ENCODE data around the gene ABHD3.
A peak's percentile ranks its signal among the peaks of the same experiment; 100 is the strongest.
"Not testable (repeated sequence)": the region's sequence is repeated elsewhere in the genome, so short reads cannot be mapped to it uniquely, and the experiment has no call there.

ABHD3 gene

DNA sequence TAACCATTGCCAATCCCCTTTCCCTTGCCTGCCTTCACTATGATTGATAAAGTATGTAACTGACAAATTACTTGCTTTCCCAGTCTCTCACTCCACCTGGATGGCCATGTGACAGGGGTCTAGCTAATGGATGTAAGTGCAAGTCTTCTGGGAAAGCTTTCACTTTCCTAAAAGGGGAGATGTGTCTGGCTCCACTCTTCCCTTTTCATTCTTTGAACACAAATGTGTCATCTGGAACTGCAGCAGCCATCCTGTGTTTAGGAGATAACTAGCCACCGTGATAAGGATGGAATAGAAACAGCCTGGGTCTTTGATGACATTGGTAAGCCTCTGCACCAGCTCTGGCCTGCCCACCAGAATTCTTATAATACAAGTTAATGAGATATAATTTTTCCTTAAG lies 54.3 kb downstream of the ABHD3 start:
- no peak for DNase-seq (ENCODE audit: low spot score)

DNA sequence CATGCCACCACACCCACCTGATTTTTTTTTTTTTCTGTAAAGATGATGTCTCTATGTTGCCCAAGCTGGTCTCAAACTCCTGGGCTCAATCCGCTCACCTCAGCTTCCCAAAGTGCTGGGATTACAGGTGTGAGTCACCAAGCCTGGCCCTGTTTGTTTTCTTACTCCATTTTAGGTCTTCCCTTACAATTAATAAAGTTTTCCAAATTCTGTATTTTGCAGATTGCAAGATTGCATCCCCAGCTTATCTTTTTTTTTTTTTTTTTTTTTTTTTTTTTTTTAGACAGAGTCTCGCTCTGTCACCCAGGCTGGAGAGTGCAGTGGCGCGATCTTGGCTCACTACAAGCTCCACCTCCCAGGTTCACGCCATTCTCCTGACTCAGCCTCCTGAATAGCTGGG lies 64.2 kb downstream of the ABHD3 start:
- not testable (repeated sequence) for DNase-seq (ENCODE audit: low spot score)

DNA sequence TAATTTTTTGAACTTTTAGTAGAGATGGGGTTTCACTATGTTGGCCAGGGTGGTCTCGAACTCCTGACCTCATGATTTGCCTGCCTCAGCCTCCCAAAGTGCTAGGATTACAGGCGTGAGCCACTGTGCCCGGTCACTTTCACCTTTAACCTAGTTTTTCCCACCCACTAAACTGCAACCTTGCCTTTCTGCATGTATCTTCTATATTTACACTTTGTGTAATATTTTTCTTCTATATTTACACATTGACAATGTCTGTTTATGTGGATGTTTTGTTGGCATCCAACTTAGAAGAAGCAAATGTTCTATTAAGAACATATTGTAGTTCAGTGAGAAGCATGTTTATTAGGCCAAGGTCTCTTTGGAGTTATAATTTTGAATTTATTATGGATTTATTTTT lies 65.8 kb downstream of the ABHD3 start:
- DNase-seq (ENCODE audit: low spot score): no peak

DNA sequence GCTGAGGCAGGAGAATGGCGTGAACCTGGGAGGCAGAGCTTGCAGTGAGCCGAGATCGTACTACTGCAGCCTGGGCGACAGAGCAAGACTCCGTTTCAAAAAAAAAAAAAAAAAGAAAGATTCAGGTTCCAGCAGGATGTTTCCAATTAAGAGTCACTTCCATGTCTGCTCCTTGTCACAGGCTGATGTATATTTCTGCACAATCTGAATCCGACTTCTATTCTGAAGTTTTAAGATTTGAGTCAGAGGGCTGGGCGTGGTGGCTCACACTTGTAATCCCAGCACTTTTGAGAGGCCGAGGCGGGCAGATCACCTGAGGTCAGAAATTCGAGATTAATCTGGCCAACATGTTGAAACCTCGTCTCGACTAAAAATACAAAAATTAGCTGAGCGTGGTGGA lies 67.8 kb downstream of the ABHD3 start:
- no peak for DNase-seq (ENCODE audit: low spot score)

DNA sequence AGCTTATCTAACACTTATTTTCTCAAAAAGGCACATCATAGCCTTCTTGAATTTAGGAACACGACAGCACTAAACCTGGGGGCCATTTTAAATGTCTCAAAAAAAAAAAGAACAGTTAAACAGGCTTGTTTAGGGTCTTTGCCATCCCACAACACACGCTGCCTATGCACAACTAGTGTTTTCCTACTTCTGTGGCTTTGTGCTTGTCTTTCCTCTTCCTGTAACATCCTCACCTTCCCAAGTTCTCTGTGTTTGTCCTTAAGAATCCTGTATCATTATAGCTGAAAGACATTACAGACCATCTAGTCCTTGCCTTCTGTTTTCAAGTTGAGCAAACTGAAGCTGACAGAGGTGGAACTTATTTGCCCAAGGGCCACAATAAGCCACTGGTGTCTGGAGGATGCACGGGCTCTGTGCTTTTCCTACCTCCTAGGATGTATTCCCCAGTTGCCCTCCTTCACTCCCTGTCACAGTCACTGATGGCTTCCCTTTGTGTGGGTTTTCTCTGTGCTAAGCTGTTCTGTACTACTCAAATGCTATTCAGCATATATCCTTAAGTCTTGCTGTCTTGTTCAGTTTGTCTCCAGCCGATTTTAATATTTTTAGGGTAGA lies 69.9 kb downstream of the ABHD3 start:
- DNase-seq (ENCODE audit: low spot score): no peak

DNA sequence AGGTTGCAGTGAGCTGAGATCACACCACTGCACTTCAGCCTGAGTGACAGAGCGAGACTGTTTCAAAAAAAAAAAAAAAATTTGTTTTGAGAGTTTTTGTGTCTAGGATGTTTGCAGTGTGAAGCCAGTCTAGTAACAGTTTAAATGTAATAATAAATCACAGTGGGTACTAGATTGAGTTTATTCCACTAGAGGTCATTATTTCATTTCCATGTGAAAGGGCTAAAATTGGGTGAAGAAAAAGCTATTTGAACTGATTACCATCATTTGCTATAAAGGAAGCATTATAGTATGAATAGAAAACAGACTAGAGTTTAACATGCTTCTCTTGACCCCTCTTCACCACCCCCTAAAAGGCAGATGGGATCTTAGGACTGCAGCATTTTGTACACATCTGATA lies 72.2 kb downstream of the ABHD3 start:
- no peak for DNase-seq (ENCODE audit: low spot score)

DNA sequence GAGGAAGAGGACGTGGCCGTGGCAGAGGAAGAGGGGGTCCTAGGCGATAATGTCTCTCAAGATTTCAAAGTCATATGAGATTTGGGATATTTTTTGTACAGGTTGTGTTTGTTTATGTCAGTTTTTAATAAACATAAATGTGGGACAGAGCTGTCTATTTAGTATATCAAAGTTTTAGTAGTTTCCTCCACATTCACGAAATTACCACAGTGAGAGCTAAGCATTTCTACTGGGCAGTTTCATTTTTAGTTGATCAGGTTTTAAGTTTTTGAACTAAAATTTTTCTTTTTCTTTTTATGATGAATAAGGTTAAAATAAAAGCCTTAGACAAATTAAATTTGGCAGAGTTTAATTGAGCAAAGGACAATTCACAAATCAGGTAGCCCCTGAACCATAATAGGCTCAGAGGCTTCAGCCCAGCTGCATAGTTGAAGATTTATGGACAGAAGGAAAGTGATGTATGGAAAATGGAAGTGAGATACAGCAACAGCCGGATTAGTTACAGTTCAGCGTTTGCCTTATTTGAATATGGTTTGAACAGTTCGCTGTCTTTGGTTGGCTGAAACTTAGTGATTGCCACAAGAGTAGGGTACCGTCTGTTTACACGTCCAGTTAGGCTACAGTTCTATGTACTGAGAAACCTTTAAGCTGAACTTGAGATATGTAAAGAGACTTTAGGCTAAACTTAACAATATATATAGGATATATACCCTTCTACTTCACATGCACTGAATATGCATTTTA lies 75.3 kb downstream of the ABHD3 start:
- no peak for DNase-seq (ENCODE audit: low spot score)

DNA sequence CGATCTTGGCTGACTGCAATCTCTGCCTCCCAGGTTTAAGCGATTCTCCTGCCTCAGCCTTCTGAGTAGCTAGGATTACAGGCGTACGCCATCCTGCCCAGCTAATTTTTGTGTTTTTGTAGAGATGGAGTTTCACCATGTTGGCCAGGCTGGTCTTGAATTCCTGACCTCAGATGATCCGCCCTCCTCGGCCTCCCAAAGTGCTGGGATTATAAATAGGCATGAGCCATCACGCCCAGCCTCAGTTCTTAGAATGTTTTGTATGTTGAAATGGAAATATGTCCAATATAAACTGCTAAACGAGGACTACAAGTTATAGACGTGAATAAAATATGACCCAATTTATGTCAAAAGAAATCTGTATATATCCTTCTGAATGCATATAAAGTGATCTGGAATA lies 82.9 kb downstream of the ABHD3 start:
- DNase-seq (ENCODE audit: low spot score): not testable (repeated sequence)

DNA sequence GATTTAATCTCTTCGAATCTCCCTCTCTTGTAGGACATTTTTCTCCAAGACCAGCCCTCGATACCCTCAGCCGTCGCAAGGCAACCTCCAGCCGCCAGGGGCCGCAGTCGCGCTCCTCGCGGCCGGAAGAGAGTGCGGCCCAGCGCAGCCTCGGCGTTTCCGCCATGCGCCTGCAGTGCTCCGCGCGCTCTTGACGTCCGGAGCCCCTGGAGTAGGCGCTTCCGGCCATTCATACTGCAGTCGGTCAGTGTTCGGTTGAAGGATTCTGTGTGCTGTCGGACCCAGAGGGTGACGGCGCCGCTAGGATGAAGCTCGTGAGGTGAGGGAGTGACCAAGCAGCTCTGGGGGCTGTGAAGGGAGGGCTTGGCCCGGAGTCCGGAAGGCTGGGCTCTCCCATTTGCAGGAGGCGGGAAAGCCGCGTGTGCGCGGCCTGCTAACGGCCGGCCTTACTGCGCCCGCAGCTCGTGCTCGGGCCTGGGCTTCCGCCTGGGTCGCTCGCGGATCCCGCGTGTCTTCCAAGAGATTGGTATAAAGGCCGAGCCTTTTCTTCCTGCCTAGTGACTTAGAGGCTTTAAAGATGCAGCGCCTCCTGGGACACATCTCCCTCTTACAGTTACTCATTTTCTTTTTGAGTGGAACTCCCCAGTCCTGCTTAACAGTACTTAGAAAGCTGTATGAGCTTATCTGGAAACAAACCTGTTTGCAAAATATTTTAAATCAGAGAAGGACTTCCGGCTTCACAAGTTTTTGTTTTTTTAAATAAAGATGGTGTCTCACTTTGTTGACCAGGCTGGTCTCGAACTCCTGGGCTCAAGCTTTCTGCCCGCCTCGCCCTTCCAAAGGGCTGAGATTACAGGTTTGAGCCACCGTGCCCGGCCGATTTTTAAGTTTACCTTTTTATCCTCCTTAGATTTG lies 92.2 kb downstream of the ABHD3 start, which contains the start of gene SNRPD1:
Gene SNRPD1, plus strand, starts transcription at position 190 of the 915 bp plus-strand sequence. Its CDS starts 116 bp downstream, at position 306.
- DNase-seq (ENCODE audit: low spot score): peak; percentile 96

DNA sequence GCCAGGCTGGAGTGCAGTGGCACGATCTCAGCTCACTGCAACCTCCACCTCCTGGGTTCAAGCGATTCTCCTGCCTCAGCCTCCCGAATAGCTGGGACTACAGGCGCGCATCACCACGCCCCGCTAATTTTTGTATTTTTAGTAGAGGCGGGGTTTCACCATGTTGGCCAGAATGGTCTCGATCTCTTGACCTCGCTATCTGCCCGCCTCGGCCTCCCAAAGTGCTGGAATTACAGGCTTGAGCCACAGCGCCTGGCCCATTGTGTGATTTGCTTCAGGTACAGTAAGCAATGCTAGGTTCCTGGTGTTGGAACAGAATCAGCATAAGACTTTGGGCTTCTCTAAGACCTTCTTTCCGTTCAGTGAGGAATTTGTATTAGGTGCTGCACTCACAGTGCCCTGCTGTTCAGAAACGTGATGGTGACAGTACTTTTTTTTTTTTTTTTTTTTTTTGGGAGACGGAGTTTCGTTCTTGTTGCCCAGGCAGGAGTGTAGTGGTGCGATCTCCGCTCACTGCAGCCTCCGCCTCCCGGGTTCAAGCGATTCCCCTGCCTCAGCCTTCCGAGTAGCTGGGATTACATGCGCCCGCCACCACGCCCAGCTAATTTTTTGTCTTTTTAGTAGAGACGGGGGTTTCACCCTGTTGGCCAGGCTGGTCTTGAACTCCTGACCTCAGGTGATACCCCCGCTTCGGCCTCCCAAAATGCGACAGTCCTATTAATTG lies 93.0 kb downstream of the ABHD3 start:
- not testable (repeated sequence) for DNase-seq (ENCODE audit: low spot score)

DNA sequence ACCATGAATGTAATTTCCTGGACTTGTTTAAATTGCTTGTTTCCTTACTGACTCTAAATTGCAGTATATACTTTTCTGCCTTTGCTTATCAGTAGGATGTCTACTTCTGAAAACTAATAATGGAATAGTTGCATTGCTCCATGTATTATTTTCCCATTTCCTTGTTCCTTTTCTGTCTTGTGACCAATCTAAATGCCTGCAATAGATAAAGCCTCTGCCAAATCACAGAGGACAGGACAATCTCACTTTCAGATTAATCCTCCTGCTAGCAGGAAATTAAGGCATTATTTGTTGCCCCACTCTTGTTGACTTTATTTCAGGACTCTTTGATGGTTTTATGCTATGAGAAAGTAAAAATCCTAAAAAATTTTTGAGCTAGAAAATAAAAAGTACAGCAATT lies 99.4 kb downstream of the ABHD3 start:
- no peak for DNase-seq (ENCODE audit: low spot score)

DNA sequence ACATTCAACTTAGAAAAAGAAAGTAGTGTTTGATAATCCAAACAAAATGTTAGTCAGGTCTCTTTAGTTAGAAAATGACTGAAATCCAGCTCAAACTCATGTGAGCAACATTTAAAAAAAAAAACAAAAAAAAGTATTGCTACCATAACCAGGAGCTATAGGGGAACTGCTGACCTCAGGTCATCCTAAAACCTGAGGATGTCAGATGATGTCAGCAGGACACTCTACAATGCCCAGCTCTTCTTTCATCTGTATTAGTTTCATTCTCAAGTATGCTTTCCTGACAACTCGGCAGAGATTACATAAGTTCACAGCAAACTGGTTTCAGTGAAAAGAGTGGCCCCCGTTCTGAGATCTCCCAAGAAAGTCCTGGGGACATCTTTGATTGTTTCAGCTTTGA lies 99.9 kb downstream of the ABHD3 start:
- DNase-seq (ENCODE audit: low spot score): no peak

DNA sequence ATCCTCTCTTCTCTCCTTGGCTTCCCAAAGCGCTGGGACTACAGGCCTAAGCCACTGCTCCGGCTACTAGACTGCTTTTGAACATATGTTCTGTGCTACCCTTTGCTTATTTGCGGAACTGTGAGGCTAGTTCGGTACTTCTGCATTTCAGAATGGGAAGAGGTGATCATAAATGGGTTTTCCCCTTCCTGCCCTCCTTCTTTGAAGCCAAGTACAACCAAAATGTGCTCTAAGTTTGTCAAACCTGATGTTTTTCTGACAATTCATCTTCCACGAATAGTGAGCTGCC lies 102.3 kb downstream of the ABHD3 start:
- no peak for DNase-seq (ENCODE audit: low spot score)

Data from AG08395 (cell line).